ENCODE measurements around the gene GRK4. TPM values are rescaled to one million over a fixed set of nuclear protein-coding genes. Genes with fewer than 3 reads are reported as not detected.

GRK4 gene
- total RNA-seq, 1 donor from 2014 or later: 14.9 TPM

DNA sequence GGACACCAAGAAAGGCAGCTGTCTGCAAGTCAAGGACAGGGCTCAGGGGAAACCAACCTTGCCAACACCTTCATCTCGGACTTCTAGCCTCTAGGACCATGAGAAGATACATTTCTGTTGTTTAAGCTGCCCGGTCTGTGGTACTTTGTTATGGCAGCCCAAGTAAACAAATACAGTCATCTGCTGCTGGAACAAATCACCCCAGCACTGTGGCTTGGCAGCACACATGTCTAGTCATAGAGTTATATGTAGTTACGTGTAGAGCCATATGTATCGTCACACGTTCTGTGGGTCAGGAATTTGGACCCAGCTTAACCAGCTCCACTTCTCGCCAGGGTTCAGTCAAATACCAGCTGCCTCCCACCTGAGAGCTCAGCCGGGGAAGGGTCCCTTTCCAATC, 108.4 kb downstream of the GRK4 start:
- Mint-ChIP-seq H3K36me3 (ENCODE audit: insufficient read depth) (peaks cover 1% of the 10 kb centered on the region), H3K27me3 (peaks cover 6% of the 10 kb centered on the region), H3K4me3 (ENCODE audit: low read depth) (no peak overlapping the region), H3K4me1 (ENCODE audit: low read depth) (peaks cover 14% of the 10 kb centered on the region), H3K9me3 (ENCODE audit: low read depth) (no peaks in the 10 kb centered on the region), H3K27ac (no peak overlapping the region)
- no peak for DNase-seq (ENCODE audit: low spot score, unreplicated experiment)
- no peak for TF ChIP-seq CTCF (IDR thresholded peaks at IDR 0.05; ENCODE audit: unreplicated experiment)

- Mint-ChIP-seq H3K4me1 (ENCODE audit: low read depth) (peaks cover 18% of the 10 kb centered on the region), H3K27ac (no peak overlapping the region), H3K36me3 (ENCODE audit: insufficient read depth) (peaks cover 2% of the 10 kb centered on the region), H3K4me3 (ENCODE audit: low read depth) (peak overlapping the region; percentile 55), H3K27me3 (peaks cover 3% of the 10 kb centered on the region), H3K9me3 (ENCODE audit: low read depth) (no peaks in the 10 kb centered on the region)
- peak; percentile 29 for TF ChIP-seq CTCF (IDR thresholded peaks at IDR 0.05; ENCODE audit: unreplicated experiment)
- DNase-seq (ENCODE audit: low spot score, unreplicated experiment): peak; percentile 39
Measured at GRCh38 chr4:3073158-3074077, 110.0 kb downstream of the GRK4 start.

DNA sequence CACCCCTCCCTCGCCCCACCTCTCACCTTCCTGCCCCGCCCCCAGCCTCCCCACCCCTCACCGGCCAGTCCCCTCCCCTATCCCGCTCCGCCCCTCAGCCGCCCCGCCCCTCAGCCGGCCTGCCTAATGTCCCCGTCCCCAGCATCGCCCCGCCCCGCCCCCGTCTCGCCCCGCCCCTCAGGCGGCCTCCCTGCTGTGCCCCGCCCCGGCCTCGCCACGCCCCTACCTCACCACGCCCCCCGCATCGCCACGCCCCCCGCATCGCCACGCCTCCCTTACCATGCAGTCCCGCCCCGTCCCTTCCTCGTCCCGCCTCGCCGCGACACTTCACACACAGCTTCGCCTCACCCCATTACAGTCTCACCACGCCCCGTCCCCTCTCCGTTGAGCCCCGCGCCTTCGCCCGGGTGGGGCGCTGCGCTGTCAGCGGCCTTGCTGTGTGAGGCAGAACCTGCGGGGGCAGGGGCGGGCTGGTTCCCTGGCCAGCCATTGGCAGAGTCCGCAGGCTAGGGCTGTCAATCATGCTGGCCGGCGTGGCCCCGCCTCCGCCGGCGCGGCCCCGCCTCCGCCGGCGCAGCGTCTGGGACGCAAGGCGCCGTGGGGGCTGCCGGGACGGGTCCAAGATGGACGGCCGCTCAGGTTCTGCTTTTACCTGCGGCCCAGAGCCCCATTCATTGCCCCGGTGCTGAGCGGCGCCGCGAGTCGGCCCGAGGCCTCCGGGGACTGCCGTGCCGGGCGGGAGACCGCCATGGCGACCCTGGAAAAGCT, 110.9 kb downstream of the GRK4 start, which contains the start of the genes HTT and HTT-AS:
Gene HTT (plus strand): TSS at position 604 of the 768 bp plus-strand sequence. CDS start 145 bp downstream, at position 749.
Gene HTT-AS (minus strand): TSS at position 461 of the 768 bp plus-strand sequence.
- Mint-ChIP-seq H3K4me3 (ENCODE audit: low read depth) (peak within 1 kb of the TSS; percentile 93), H3K9me3 (ENCODE audit: low read depth) (no peaks in the 10 kb centered on the region), H3K27me3 (peaks cover 3% of the 10 kb centered on the region), H3K27ac (peak within 1 kb of the TSS; percentile 99), H3K36me3 (ENCODE audit: insufficient read depth) (peaks cover 2% of the 10 kb centered on the region), H3K4me1 (ENCODE audit: low read depth) (peaks cover 18% of the 10 kb centered on the region)
- TF ChIP-seq CTCF (IDR thresholded peaks at IDR 0.05; ENCODE audit: unreplicated experiment): no peak
- peak; percentile 93 for DNase-seq (ENCODE audit: low spot score, unreplicated experiment)

DNA sequence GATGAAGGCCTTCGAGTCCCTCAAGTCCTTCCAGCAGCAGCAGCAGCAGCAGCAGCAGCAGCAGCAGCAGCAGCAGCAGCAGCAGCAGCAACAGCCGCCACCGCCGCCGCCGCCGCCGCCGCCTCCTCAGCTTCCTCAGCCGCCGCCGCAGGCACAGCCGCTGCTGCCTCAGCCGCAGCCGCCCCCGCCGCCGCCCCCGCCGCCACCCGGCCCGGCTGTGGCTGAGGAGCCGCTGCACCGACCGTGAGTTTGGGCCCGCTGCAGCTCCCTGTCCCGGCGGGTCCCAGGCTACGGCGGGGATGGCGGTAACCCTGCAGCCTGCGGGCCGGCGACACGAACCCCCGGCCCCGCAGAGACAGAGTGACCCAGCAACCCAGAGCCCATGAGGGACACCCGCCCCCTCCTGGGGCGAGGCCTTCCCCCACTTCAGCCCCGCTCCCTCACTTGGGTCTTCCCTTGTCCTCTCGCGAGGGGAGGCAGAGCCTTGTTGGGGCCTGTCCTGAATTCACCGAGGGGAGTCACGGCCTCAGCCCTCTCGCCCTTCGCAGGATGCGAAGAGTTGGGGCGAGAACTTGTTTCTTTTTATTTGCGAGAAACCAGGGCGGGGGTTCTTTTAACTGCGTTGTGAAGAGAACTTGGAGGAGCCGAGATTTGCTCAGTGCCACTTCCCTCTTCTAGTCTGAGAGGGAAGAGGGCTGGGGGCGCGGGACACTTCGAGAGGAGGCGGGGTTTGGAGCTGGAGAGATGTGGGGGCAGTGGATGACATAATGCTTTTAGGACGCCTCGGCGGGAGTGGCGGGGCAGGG, 111.7 kb downstream of the GRK4 start:
- H3K36me3 Mint-ChIP-seq (ENCODE audit: insufficient read depth): peaks cover 2% of the 10 kb centered on the region
- peak overlapping the region; percentile 99 for H3K27ac Mint-ChIP-seq
- peaks cover under 1% of the 10 kb centered on the region for H3K27me3 Mint-ChIP-seq
- H3K9me3 Mint-ChIP-seq (ENCODE audit: low read depth): no peaks in the 10 kb centered on the region
- peak; percentile 53 for DNase-seq (ENCODE audit: low spot score, unreplicated experiment)
- no peak for TF ChIP-seq CTCF (IDR thresholded peaks at IDR 0.05; ENCODE audit: unreplicated experiment)
- H3K4me1 Mint-ChIP-seq (ENCODE audit: low read depth): peaks cover 18% of the 10 kb centered on the region
- H3K4me3 Mint-ChIP-seq (ENCODE audit: low read depth): peak overlapping the region; percentile 93

All from progenitor cell of endocrine pancreas (in vitro differentiated cells).